Lung (tissue), 12 donors: ENCODE measurements around the gene TMEM117. TPM values are rescaled to one million over a fixed set of nuclear protein-coding genes. Genes with fewer than 3 reads are reported as not detected.
"Not testable (repeated sequence)": the region's sequence is repeated elsewhere in the genome, so short reads cannot be mapped to it uniquely, and the experiment has no call there.

Experiments used
- ATAC-seq: fragments of 200-7000 bp; cut with Tn5 transposase; one replicate; pipeline ENCODE4 v1.9.1; 2020; ENCODE audit warnings: moderate number of reproducible peaks; ENCODE audit not compliant: insufficient read depth, low FRiP score
- DNase-seq, 3 donors: peaks; one replicate each; pipeline ENCODE4 v3.0.0-alpha.2; 2013 to 2017
- H3K27ac ChIP-seq, 2 donors: one replicate each; pipeline ENCODE4 v1.5.1; 2013; ENCODE audit warnings: mild to moderate bottlenecking in 2 of 2, moderate library complexity in 2 of 2, control low read depth in 1 of 2, inconsistent platforms in 1 of 2, low read depth in 1 of 2, low read length in 1 of 2
- H3K27me3 ChIP-seq, 3 donors: one replicate each; pipeline ENCODE4 v1.5.1; 2013; ENCODE audit warnings: low read length in 2 of 3; ENCODE audit not compliant: control insufficient read depth in 3 of 3, insufficient read depth in 3 of 3
- H3K36me3 ChIP-seq, 4 donors: one replicate each; pipeline ENCODE4 v1.5.1; 2013; ENCODE audit warnings: low read length in 4 of 4, mild to moderate bottlenecking in 1 of 4, moderate library complexity in 1 of 4; ENCODE audit not compliant: control insufficient read depth in 4 of 4, insufficient read depth in 4 of 4
- H3K4me1 ChIP-seq, 5 donors: one replicate each; pipeline ENCODE4 v1.5.1; 2013; ENCODE audit warnings: low read length in 5 of 5, mild to moderate bottlenecking in 2 of 5, moderate library complexity in 1 of 5; ENCODE audit not compliant: control insufficient read depth in 5 of 5, insufficient read depth in 5 of 5
- H3K4me3 ChIP-seq: one replicate; pipeline ENCODE4 v1.5.1; 2013; ENCODE audit warnings: mild to moderate bottlenecking, control low read depth, moderate library complexity
- H3K9ac ChIP-seq, 2 donors: one replicate each; pipeline ENCODE4 v1.5.1; 2013; ENCODE audit warnings: low read length in 2 of 2, control low read depth in 1 of 2; ENCODE audit not compliant: insufficient read depth in 1 of 2
- H3K9me3 ChIP-seq, 4 donors: one replicate each; pipeline ENCODE4 v1.5.1; 2013; ENCODE audit warnings: low read length in 3 of 4, mild to moderate bottlenecking in 1 of 4, moderate library complexity in 1 of 4; ENCODE audit not compliant: control insufficient read depth in 4 of 4, insufficient read depth in 3 of 4
- WGBS, 2 donors: extraction: QIAGEN DNeasy Blood & Tissue Kit; methylation state at CpG; one replicate each; pipeline ENCODE4 v1.1.7; 2013; 5-methylcytosine and 5-hydroxymethylcytosine counted together
- polyA plus RNA-seq, 2 donors: library from polyadenylated mRNA; stranded (reverse); fragments of 200-250 nt; gene quantifications; one replicate each; pipeline ENCODE4 v1.2.1, GENCODE V29; 2013
- total RNA-seq, 2 donors: library from RNA; depleted of rRNA in 1 of 2; stranded (reverse); fragments of >200 nt in 1 of 2; gene quantifications; one replicate each; pipeline ENCODE4 v1.2.1, GENCODE V29; 2014 to 2021
- TF ChIP-seq, protein P1 (sequence below): IDR thresholded peaks from 2 replicates; pipeline ENCODE4 v1.5.1; 2012; ENCODE audit warnings: mild to moderate bottlenecking; ENCODE audit errors: control extremely low read depth, extremely low read depth
- donor health status: control.
- donor health status: control.
- donor health status: Bipolar disorder and iron deficiency.
- donor health status: healthy.
- donor health status: DM: yes; HTN: yes; CAD: no.

Gene TMEM117
- total and polyA plus RNA-seq, 4 donors: 1.2 to 6.1 (median 2.3) TPM

GRCh38 chr12:44034906-44035305 lies 199.0 kb downstream of the TMEM117 start:
- Histone ChIP-seq H3K4me3 (no peak overlapping the region), H3K27me3 (no peaks in the 10 kb centered on the region), H3K9me3 (peaks cover 0 to 8% (median 0%) of the 10 kb centered on the region in 4 donors), H3K4me1 (peaks cover 0 to 3% (median 0%) of the 10 kb centered on the region in 5 donors), H3K36me3 (no peaks in the 10 kb centered on the region), H3K27ac (no peak overlapping the region), H3K9ac (no peak overlapping the region)
- TF ChIP-seq, protein P1, sequence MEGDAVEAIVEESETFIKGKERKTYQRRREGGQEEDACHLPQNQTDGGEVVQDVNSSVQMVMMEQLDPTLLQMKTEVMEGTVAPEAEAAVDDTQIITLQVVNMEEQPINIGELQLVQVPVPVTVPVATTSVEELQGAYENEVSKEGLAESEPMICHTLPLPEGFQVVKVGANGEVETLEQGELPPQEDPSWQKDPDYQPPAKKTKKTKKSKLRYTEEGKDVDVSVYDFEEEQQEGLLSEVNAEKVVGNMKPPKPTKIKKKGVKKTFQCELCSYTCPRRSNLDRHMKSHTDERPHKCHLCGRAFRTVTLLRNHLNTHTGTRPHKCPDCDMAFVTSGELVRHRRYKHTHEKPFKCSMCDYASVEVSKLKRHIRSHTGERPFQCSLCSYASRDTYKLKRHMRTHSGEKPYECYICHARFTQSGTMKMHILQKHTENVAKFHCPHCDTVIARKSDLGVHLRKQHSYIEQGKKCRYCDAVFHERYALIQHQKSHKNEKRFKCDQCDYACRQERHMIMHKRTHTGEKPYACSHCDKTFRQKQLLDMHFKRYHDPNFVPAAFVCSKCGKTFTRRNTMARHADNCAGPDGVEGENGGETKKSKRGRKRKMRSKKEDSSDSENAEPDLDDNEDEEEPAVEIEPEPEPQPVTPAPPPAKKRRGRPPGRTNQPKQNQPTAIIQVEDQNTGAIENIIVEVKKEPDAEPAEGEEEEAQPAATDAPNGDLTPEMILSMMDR: no peak
- ATAC-seq: no peak
- 90 to 95% methylated on average over 5 of the region's 5 CpGs for WGBS, 2 donors
- DNase-seq: no peak

DNA sequence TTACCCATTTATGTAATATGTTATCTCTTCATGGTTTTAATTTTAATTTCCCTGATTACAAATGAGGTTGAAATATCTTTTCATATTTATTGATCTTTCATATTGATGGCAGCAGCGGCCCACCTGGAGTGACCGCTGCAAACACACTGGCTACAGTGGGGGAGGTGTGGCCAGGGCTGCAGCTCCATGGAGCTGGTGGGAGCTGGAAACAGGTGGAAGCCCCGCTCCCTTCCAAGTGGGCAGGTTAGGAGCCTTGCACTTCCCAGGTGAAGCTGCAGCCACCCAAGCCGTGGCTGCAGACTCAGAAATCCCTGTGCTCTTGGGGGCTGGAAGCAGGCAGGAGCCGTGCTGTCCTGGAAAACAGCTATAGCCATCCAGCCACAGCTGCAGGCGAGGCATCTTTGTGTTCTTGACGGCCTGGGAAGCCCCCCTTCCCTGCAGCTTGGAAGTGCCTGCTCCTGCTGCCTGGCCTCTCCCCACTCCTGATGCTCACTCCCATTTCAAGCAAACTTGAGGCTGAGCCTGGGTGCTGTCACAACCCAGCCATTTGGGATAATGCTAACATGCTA lies 201.1 kb downstream of the TMEM117 start:
- H3K27me3 ChIP-seq: no peaks in the 10 kb centered on the region
- ATAC-seq: no peak
- WGBS, 2 donors: 91 to 95% methylated on average over 7 of the region's 7 CpGs
- H3K9ac ChIP-seq: no peak overlapping the region
- no peaks in the 10 kb centered on the region for H3K9me3 ChIP-seq
- H3K4me3 ChIP-seq: no peak overlapping the region
- no peak for DNase-seq
- H3K27ac ChIP-seq: no peak overlapping the region
- TF ChIP-seq, protein P1: no peak
- H3K4me1 ChIP-seq: peaks cover 0 to 3% (median 0%) of the 10 kb centered on the region in 5 donors
- no peaks in the 10 kb centered on the region for H3K36me3 ChIP-seq

- TF ChIP-seq, protein P1: no peak
- ATAC-seq: no peak
- Histone ChIP-seq H3K9me3 (peaks cover 0 to 2% (median 0%) of the 10 kb centered on the region in 4 donors), H3K27ac (no peak overlapping the region), H3K27me3 (no peaks in the 10 kb centered on the region), H3K4me1 (peaks cover 0 to 3% (median 0%) of the 10 kb centered on the region in 5 donors), H3K4me3 (no peak overlapping the region), H3K9ac (no peak overlapping the region), H3K36me3 (no peaks in the 10 kb centered on the region)
- 87 to 88% methylated on average over 5 of the region's 5 CpGs for WGBS, 2 donors
- DNase-seq: no peak
Measured at GRCh38 chr12:44038411-44038810, 202.5 kb downstream of the TMEM117 start.

DNA sequence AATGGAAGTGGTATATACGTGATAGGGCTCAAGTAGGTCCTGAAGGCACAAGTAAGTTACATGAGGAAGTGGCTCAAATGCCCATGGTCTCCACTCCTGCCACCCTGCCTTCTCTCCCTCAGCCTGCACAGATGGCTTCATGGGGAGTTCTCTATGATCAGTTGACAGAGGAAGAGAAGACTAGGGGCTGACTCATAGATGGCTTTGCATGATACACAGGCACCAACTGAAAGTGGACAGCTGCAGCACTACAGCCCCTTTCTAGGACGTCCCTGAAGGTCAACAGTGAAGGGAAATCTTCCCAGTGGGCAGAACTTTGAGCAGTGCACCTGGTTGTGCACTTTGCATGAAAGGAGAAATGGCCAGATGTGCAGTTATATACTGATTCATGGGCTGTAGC lies 208.6 kb downstream of the TMEM117 start:
- H3K36me3 ChIP-seq, DNase-seq, H3K4me3 ChIP-seq, H3K9me3 ChIP-seq, H3K9ac ChIP-seq, H3K4me1 ChIP-seq, H3K27me3 ChIP-seq, ATAC-seq, H3K27ac ChIP-seq: not testable (repeated sequence)
- 78 to 89% methylated on average over 2 of the region's 2 CpGs for WGBS, 2 donors
